ENCODE results near the gene PRKAG2. TPM values are rescaled to one million over a fixed set of nuclear protein-coding genes. Genes with fewer than 3 reads are reported as not detected.

Gene PRKAG2
- total RNA-seq, 1 experiment from 2014 or later: 28.2 TPM

- H3K27ac ChIP-seq: no peak overlapping the region
- no peaks in the 10 kb centered on the region for H3K27me3 ChIP-seq (replicated peaks)
- no peak overlapping the region for H3K4me3 ChIP-seq
- no peaks in the 10 kb centered on the region for H3K36me3 ChIP-seq
- no peaks in the 10 kb centered on the region for H3K9me3 ChIP-seq (replicated peaks)
- no peak for DNase-seq (ENCODE audit: low read depth in 1 of 2, low spot score in 2 of 2)
- H3K4me1 ChIP-seq (replicated peaks): peaks cover 15% of the 10 kb centered on the region
Measured at GRCh38 chr7:151652111-151652510, 224.8 kb downstream of the PRKAG2 start.

DNA sequence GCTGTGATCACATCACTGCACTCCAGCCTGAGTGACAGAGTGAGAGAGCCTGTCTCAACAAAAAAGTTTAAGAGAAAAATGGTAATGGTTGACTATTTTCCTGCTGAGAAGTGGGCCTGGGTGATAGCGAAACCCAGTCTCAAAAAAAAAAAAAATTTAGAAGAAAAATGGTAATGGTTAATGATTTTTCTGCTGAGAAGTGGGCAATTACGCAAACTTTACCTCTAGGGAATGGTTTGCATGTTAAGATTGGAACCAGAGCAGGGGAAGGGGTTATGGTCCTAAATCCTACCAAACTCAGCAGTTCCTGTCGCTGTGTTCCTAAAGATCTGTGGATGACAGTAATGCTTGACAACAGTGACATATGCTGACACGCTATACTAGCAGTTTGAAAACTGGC lies 226.8 kb downstream of the PRKAG2 start:
- no peak for DNase-seq (ENCODE audit: low read depth in 1 of 2, low spot score in 2 of 2)
- 0 out of 2 replicates have a peak, but pooled peaks cover under 1% of the 10 kb centered on the region for H3K9me3 ChIP-seq (replicated peaks)
- H3K27me3 ChIP-seq (replicated peaks): no peaks in the 10 kb centered on the region
- no peak overlapping the region for H3K4me3 ChIP-seq
- no peaks in the 10 kb centered on the region for H3K36me3 ChIP-seq
- H3K4me1 ChIP-seq (replicated peaks): peaks cover 15% of the 10 kb centered on the region
- H3K27ac ChIP-seq: no peak overlapping the region

DNA sequence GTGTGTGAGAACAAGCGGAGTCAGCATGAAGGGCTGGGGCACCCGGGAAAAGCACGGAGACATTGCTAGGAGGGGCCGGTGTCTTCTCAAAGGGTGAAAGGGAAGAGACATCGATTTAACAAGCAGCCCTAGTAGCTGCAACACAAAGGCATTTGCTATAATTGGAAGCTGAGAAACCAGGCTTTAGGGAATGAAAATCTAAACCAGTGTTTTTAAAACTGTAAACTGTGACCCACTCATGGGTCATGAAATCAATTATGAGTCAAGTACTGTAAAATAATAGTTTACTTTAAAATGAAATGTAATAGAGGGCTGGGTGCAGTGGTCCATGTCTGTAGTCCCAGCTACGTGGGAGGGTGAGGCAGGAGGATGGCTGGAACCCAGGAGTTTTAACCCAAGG lies 228.5 kb downstream of the PRKAG2 start:
- DNase-seq (ENCODE audit: low read depth in 1 of 2, low spot score in 2 of 2): no peak
- Histone ChIP-seq H3K27me3 (replicated peaks) (no peaks in the 10 kb centered on the region), H3K4me3 (no peak overlapping the region), H3K27ac (no peak overlapping the region), H3K9me3 (replicated peaks) (0 out of 2 replicates have a peak, but pooled peaks cover 3% of the 10 kb centered on the region), H3K4me1 (replicated peaks) (peaks cover 15% of the 10 kb centered on the region), H3K36me3 (no peaks in the 10 kb centered on the region)

DNA sequence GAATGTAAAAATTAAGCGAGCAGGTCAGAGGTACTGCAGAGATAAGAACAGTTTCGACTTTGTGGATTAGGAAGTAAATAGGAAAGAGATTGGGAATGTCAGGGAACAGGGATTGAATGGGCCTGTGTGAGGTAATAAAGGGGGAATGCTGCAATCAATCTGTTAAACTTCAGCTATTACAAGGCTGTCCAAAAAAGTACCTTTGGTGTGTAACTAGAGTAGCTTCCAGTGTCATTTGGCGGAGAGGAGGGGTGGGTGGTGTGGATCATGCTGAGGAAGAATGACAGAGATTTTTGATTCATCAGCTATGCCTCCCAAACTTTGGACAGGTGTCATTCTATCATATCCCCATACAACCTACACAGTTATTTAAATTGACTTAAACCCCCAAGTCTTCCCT lies 229.0 kb downstream of the PRKAG2 start:
- Histone ChIP-seq H3K36me3 (no peaks in the 10 kb centered on the region), H3K4me3 (no peak overlapping the region), H3K27ac (no peak overlapping the region), H3K27me3 (replicated peaks) (no peaks in the 10 kb centered on the region), H3K4me1 (replicated peaks) (peaks cover 15% of the 10 kb centered on the region), H3K9me3 (replicated peaks) (0 out of 2 replicates have a peak, but pooled peaks cover 3% of the 10 kb centered on the region)
- no peak for DNase-seq (ENCODE audit: low read depth in 1 of 2, low spot score in 2 of 2)

- Histone ChIP-seq H3K27ac (no peak overlapping the region), H3K27me3 (replicated peaks) (no peaks in the 10 kb centered on the region), H3K4me3 (no peak overlapping the region), H3K36me3 (no peaks in the 10 kb centered on the region), H3K9me3 (replicated peaks) (0 out of 2 replicates have a peak, but pooled peaks cover 3% of the 10 kb centered on the region), H3K4me1 (replicated peaks) (peaks cover 15% of the 10 kb centered on the region)
- DNase-seq (ENCODE audit: low read depth in 1 of 2, low spot score in 2 of 2): no peak
Measured at GRCh38 chr7:151647006-151647405, 229.9 kb downstream of the PRKAG2 start.

DNA sequence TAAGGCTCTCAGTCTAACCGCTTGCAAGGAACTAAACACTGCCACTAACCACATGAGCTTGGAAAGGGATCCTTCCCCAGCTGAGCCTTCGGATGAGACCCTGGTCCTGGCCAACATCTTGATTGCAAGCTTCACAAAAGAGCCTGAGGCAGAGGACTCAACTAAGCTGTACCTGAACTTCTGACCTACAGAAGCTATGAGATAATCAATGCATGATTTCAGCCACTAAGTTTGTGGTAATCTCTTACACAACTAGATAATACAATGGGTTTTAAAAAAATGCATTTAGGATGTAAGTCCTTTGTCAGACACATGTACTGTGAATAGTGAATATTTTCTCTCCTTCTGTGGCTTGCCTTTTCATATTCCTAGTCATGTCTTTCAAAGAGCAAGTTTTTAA lies 231.6 kb downstream of the PRKAG2 start:
- no peak overlapping the region for H3K27ac ChIP-seq
- H3K4me1 ChIP-seq (replicated peaks): peaks cover 6% of the 10 kb centered on the region
- H3K9me3 ChIP-seq (replicated peaks): 0 out of 2 replicates have a peak, but pooled peaks cover 3% of the 10 kb centered on the region
- no peak for DNase-seq (ENCODE audit: low read depth in 1 of 2, low spot score in 2 of 2)
- no peaks in the 10 kb centered on the region for H3K36me3 ChIP-seq
- no peaks in the 10 kb centered on the region for H3K27me3 ChIP-seq (replicated peaks)
- H3K4me3 ChIP-seq: no peak overlapping the region

DNA sequence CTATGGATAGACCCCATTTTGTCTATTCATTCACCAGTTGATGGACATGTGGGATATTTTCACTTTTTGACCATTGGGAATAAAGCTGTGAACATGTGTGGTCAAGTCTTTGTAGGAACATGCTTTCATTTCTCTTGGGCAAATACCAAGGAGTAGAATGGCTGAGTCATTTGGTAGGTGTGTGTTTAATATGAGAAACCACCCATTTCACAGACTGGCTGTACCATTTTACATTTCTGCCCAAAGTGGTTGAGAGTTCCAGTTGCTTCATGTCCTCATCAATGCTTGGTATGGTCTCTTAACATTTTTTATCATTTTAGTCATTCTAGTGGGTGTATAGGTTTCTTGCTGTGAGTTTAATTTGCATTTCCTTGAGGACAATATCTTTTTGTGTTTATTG lies 232.4 kb downstream of the PRKAG2 start:
- no peaks in the 10 kb centered on the region for H3K27me3 ChIP-seq (replicated peaks)
- peaks cover 9% of the 10 kb centered on the region for H3K4me1 ChIP-seq (replicated peaks)
- H3K27ac ChIP-seq: no peak overlapping the region
- no peak for DNase-seq (ENCODE audit: low read depth in 1 of 2, low spot score in 2 of 2)
- H3K4me3 ChIP-seq: no peak overlapping the region
- H3K36me3 ChIP-seq: no peaks in the 10 kb centered on the region
- H3K9me3 ChIP-seq (replicated peaks): 0 out of 2 replicates have a peak, but pooled peaks cover 3% of the 10 kb centered on the region

DNA sequence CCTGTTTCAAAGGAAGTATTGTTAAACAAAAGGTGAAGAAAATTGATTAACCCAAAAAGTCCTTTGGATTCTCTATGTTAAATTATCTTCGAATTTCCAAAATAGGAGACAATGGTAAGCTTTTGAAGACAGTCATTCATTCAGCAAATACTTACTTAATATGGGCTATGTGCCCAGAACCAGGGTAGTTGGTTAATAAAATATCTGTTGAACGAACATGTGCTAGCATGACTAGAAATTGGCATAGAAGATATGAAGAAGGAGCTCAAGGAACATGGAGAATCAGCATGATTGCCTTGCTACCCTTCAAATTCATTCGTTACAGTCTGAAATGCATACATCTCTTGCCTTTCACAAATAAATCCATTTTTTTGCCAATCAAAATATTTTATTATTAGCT lies 234.2 kb downstream of the PRKAG2 start:
- Histone ChIP-seq H3K27ac (no peak overlapping the region), H3K36me3 (no peaks in the 10 kb centered on the region), H3K9me3 (replicated peaks) (0 out of 2 replicates have a peak, but pooled peaks cover 3% of the 10 kb centered on the region), H3K4me1 (replicated peaks) (peaks cover 15% of the 10 kb centered on the region), H3K27me3 (replicated peaks) (no peaks in the 10 kb centered on the region), H3K4me3 (no peak overlapping the region)
- DNase-seq (ENCODE audit: low read depth in 1 of 2, low spot score in 2 of 2): no peak

DNA sequence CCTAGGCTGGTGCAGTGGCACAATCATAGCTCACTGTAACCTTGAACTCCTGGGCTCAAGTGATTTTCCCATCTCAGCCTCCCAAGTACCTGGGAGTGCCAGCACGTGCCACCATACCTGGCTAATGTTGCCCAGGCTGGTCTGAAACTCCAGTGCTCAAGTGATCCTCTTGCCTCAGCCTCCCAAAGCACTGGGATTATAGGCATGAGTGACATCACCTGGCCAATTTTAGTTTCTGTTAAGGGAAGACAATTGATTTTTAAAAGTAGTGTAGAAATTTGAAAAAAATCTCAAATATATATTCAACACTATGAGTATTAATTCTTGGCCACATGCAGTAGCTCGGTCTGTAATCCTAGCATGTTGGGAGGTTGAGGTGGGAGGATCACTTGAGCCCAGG lies 235.3 kb downstream of the PRKAG2 start:
- Histone ChIP-seq H3K4me3 (no peak overlapping the region), H3K36me3 (no peaks in the 10 kb centered on the region), H3K9me3 (replicated peaks) (0 out of 2 replicates have a peak, but pooled peaks cover 3% of the 10 kb centered on the region), H3K27ac (no peak overlapping the region), H3K27me3 (replicated peaks) (no peaks in the 10 kb centered on the region), H3K4me1 (replicated peaks) (peaks cover 26% of the 10 kb centered on the region)
- no peak for DNase-seq (ENCODE audit: low read depth in 1 of 2, low spot score in 2 of 2)

GRCh38 chr7:151637781-151638261 lies 239.1 kb downstream of the PRKAG2 start:
- H3K9me3 ChIP-seq (replicated peaks): no peaks in the 10 kb centered on the region
- no peak overlapping the region for H3K4me3 ChIP-seq
- H3K27me3 ChIP-seq (replicated peaks): no peaks in the 10 kb centered on the region
- peak; percentile 79 to 81 for DNase-seq (ENCODE audit: low read depth in 1 of 2, low spot score in 2 of 2)
- H3K36me3 ChIP-seq: no peaks in the 10 kb centered on the region
- peaks cover 30% of the 10 kb centered on the region for H3K4me1 ChIP-seq (replicated peaks)
- peak overlapping the region; percentile 64; the same call in 1 of the 2 replicates for H3K27ac ChIP-seq

- Histone ChIP-seq H3K36me3 (peaks cover 15% of the 10 kb centered on the region), H3K4me1 (replicated peaks) (peaks cover 39% of the 10 kb centered on the region), H3K9me3 (replicated peaks) (no peaks in the 10 kb centered on the region), H3K4me3 (no peak overlapping the region), H3K27ac (no peak overlapping the region), H3K27me3 (replicated peaks) (no peaks in the 10 kb centered on the region)
- DNase-seq (ENCODE audit: low read depth in 1 of 2, low spot score in 2 of 2): no peak
Measured at GRCh38 chr7:151634643-151635042, 242.3 kb downstream of the PRKAG2 start.

DNA sequence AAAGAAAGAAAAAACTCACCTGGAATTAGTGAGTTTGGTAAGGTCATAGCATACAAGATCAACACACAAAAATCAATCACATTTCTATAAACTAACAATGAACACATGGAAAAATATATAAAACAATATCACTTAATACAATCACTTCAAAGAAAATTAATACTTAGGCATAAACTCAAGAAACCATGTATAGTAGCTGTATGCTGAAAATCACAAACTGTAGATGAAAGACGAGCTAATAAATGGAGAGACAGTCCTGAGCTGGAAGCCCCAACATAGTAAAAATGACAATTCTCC lies 243.5 kb downstream of the PRKAG2 start:
- H3K4me3 ChIP-seq: no peak overlapping the region
- no peak for DNase-seq (ENCODE audit: low read depth in 1 of 2, low spot score in 2 of 2)
- H3K4me1 ChIP-seq (replicated peaks): peaks cover 44% of the 10 kb centered on the region
- H3K36me3 ChIP-seq: peaks cover 21% of the 10 kb centered on the region
- no peaks in the 10 kb centered on the region for H3K27me3 ChIP-seq (replicated peaks)
- no peaks in the 10 kb centered on the region for H3K9me3 ChIP-seq (replicated peaks)
- no peak overlapping the region for H3K27ac ChIP-seq

- Histone ChIP-seq H3K27me3 (replicated peaks) (no peaks in the 10 kb centered on the region), H3K27ac (no peak overlapping the region), H3K36me3 (peaks cover 21% of the 10 kb centered on the region), H3K4me3 (peak overlapping the region; percentile 91), H3K9me3 (replicated peaks) (no peaks in the 10 kb centered on the region), H3K4me1 (replicated peaks) (peaks cover 45% of the 10 kb centered on the region)
- DNase-seq (ENCODE audit: low read depth in 1 of 2, low spot score in 2 of 2): no peak
Measured at GRCh38 chr7:151632750-151633515, 244.0 kb downstream of the PRKAG2 start.

- Histone ChIP-seq H3K27me3 (replicated peaks) (no peaks in the 10 kb centered on the region), H3K27ac (peak overlapping the region; percentile 15)
Measured at GRCh38 chr7:151631953-151632749, 244.8 kb downstream of the PRKAG2 start.

More at GRCh38 chr7:151631953-151632749, 244.8 kb downstream of the PRKAG2 start:
- Histone ChIP-seq H3K9me3 (replicated peaks) (no peaks in the 10 kb centered on the region), H3K36me3 (peaks cover 21% of the 10 kb centered on the region), H3K4me1 (replicated peaks) (peaks cover 45% of the 10 kb centered on the region), H3K4me3 (peak overlapping the region; percentile 91)
- peak; percentile 68 to 76 for DNase-seq (ENCODE audit: low read depth in 1 of 2, low spot score in 2 of 2)
